Caco-2 (cell line): ENCODE data around the gene RNGTT. TPM values are rescaled to one million over a fixed set of nuclear protein-coding genes. Genes with fewer than 3 reads are reported as not detected.

Experiments used
- BruUV-seq: library from RNA; stranded (reverse); fragments of 400-500 nt; replicated peaks from 2 replicates; lab custom pipeline; 2021; lab: Mats Ljungman, UMichigan
- CTCF ChIA-PET: fragments of 300-600 bp; sonication (Branson Sonifier 250); formaldehyde crosslinking; loops from one replicate; lab custom pipeline; 2022; ENCODE audit warnings: antibody characterized with exemption; lab: Charles Lee
- POLR2A ChIA-PET: fragments of 300-600 bp; sonication (Branson Sonifier 250); formaldehyde crosslinking; loops from one replicate; lab custom pipeline; 2022; ENCODE audit warnings: antibody characterized with exemption; lab: Charles Lee
- DNase-seq, 2 experiments: peaks; one replicate each; pipeline versions ENCODE4 v3.0.0 to v3.0.0-alpha.2; 2020 to 2022
- H3K27me3 ChIP-seq: replicated peaks from 2 replicates; pipeline ENCODE4 v1.6.0; 2011; ENCODE audit warnings: low read length; ENCODE audit not compliant: control insufficient read depth, insufficient read depth
- H3K36me3 ChIP-seq: 2 replicates; pipeline ENCODE4 v1.5.1; 2011; ENCODE audit warnings: low read length; ENCODE audit not compliant: control insufficient read depth, insufficient read depth
- H3K4me1 ChIP-seq: fragments of 250-450 bp; sonication (Bioruptor Pico); 2 replicates; pipeline ENCODE4 v1.5.1; 2020; ENCODE audit warnings: mild to moderate bottlenecking
- H3K4me3 ChIP-seq: 2 replicates; pipeline ENCODE4 v1.5.1; 2011; ENCODE audit warnings: low read depth, mild to moderate bottlenecking, control low read depth, low read length
- H3K9me3 ChIP-seq: fragments of 250-450 bp; sonication (Bioruptor Pico); 2 replicates; pipeline ENCODE4 v1.5.1; 2020; ENCODE audit warnings: mild to moderate bottlenecking, moderate library complexity
- H3K27ac Mint-ChIP-seq: one replicate; pipeline ENCODE4 v1.8.0; 2022; ENCODE audit warnings: mixed read lengths; ENCODE audit not compliant: unreplicated experiment
- H3K27me3 Mint-ChIP-seq: one replicate; pipeline ENCODE4 v1.8.0; 2022; ENCODE audit warnings: mixed read lengths; ENCODE audit not compliant: insufficient read depth, unreplicated experiment
- H3K36me3 Mint-ChIP-seq: one replicate; pipeline ENCODE4 v1.8.0; 2022; ENCODE audit warnings: mild to moderate bottlenecking, mixed read lengths; ENCODE audit not compliant: insufficient read depth, unreplicated experiment
- H3K4me1 Mint-ChIP-seq: one replicate; pipeline ENCODE4 v1.8.0; 2022; ENCODE audit warnings: low read depth, mixed read lengths; ENCODE audit not compliant: unreplicated experiment
- H3K4me3 Mint-ChIP-seq: one replicate; pipeline ENCODE4 v1.8.0; 2022; ENCODE audit warnings: mild to moderate bottlenecking, moderate library complexity, mixed read lengths; ENCODE audit not compliant: unreplicated experiment
- H3K9me3 Mint-ChIP-seq: one replicate; pipeline ENCODE4 v1.8.0; 2022; ENCODE audit warnings: mixed read lengths; ENCODE audit not compliant: unreplicated experiment
- intact Hi-C: fragments of 100-400 bp; cut with micrococcal nuclease; formaldehyde crosslinking; loops from one replicate; pipeline ENCODE4 v1.10.0; 2022; ENCODE audit not compliant: unreplicated experiment
- total RNA-seq: library from RNA; stranded (reverse); gene quantifications from 2 replicates; pipeline ENCODE4 v1.2.3, GENCODE V29; 2022
- TF ChIP-seq, protein P1 (sequence below), 2 experiments: fragments of 200-600 bp in 1 of 2; IDR thresholded peaks; 1 replicate in 1 of 2; 2 replicates in 1 of 2; pipeline versions ENCODE4 v1.5.1 to v1.8.0; 2011 to 2022; ENCODE audit warnings: antibody characterized with exemption in 1 of 2, control low read depth in 1 of 2, inconsistent platforms in 1 of 2, low read depth in 1 of 2, low read length in 1 of 2, mild to moderate bottlenecking in 1 of 2, moderate library complexity in 1 of 2; ENCODE audit not compliant: insufficient read depth in 1 of 2, severe bottlenecking in 1 of 2, unreplicated experiment in 1 of 2

Gene RNGTT
- total RNA-seq, 1 experiment from 2014 or later: 17.7 TPM

GRCh38 chr6:88865275-88865674 is 98.1 kb downstream of the RNGTT start:
- Mint-ChIP-seq H3K9me3 (no peaks in the 10 kb centered on the region), H3K27ac (no peak overlapping the region), H3K4me1 (no peaks in the 10 kb centered on the region), H3K4me3 (no peak overlapping the region), H3K36me3 (no peaks in the 10 kb centered on the region), H3K27me3 (no peaks in the 10 kb centered on the region)
- Histone ChIP-seq H3K4me3 (no peak overlapping the region), H3K9me3 (no peaks in the 10 kb centered on the region), H3K4me1 (no peaks in the 10 kb centered on the region), H3K36me3 (no peaks in the 10 kb centered on the region; the same call in 1 of the 2 replicates), H3K27me3 (no peaks in the 10 kb centered on the region)
- TF ChIP-seq, protein P1, sequence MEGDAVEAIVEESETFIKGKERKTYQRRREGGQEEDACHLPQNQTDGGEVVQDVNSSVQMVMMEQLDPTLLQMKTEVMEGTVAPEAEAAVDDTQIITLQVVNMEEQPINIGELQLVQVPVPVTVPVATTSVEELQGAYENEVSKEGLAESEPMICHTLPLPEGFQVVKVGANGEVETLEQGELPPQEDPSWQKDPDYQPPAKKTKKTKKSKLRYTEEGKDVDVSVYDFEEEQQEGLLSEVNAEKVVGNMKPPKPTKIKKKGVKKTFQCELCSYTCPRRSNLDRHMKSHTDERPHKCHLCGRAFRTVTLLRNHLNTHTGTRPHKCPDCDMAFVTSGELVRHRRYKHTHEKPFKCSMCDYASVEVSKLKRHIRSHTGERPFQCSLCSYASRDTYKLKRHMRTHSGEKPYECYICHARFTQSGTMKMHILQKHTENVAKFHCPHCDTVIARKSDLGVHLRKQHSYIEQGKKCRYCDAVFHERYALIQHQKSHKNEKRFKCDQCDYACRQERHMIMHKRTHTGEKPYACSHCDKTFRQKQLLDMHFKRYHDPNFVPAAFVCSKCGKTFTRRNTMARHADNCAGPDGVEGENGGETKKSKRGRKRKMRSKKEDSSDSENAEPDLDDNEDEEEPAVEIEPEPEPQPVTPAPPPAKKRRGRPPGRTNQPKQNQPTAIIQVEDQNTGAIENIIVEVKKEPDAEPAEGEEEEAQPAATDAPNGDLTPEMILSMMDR (IDR thresholded peaks at IDR 0.05; ENCODE audit: insufficient read depth in 1 of 2, low read depth in 1 of 2, low read length in 1 of 2, severe bottlenecking in 1 of 2, unreplicated experiment in 1 of 2): no peak
- no TSS peak for BruUV-seq
- no peak for DNase-seq
- intact Hi-C loops: no loop called here
- POLR2A ChIA-PET: no interaction called here
- CTCF ChIA-PET: no interaction called here

- Mint-ChIP-seq H3K27me3 (no peaks in the 10 kb centered on the region), H3K36me3 (no peaks in the 10 kb centered on the region), H3K27ac (no peak overlapping the region), H3K9me3 (no peaks in the 10 kb centered on the region), H3K4me1 (no peaks in the 10 kb centered on the region), H3K4me3 (no peak overlapping the region)
- no peak for DNase-seq
- ChIA-PET CTCF (no interaction called here), POLR2A (no interaction called here)
- no TSS peak for BruUV-seq
- Histone ChIP-seq H3K4me1 (no peaks in the 10 kb centered on the region), H3K9me3 (no peaks in the 10 kb centered on the region), H3K4me3 (no peak overlapping the region), H3K27me3 (no peaks in the 10 kb centered on the region), H3K36me3 (no peaks in the 10 kb centered on the region; the same call in 1 of the 2 replicates)
- TF ChIP-seq, protein P1 (IDR thresholded peaks at IDR 0.05; ENCODE audit: insufficient read depth in 1 of 2, low read depth in 1 of 2, low read length in 1 of 2, severe bottlenecking in 1 of 2, unreplicated experiment in 1 of 2): no peak
- intact Hi-C loops: no loop called here
Observed at GRCh38 chr6:88864359-88865054, 98.9 kb downstream of the RNGTT start.

DNA sequence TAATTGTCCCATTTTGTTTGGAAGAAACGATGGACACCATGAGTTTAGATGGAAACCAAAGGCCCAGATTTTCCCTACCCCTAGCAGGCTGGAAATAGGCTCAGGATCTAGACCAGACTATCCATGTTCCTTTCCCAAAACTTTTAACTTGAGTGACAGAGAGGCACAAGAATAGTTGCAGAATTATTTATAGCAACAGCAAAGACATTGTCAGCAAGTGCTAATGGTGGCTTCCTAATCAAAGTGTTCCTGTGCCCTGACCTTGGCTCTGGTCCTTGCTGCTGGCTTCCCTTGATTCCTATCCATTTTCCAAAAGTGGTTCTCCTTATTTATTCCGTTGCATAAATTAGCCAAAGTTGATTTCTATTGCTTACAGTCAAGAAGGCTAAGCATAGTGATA is 103.1 kb downstream of the RNGTT start:
- no peaks in the 10 kb centered on the region for H3K4me1 ChIP-seq
- Mint-ChIP-seq H3K4me1 (no peaks in the 10 kb centered on the region), H3K27ac (no peak overlapping the region), H3K27me3 (no peaks in the 10 kb centered on the region), H3K4me3 (no peak overlapping the region), H3K9me3 (no peaks in the 10 kb centered on the region), H3K36me3 (peaks cover 6% of the 10 kb centered on the region)
- POLR2A ChIA-PET: no interaction called here
- no peaks in the 10 kb centered on the region for H3K27me3 ChIP-seq
- TF ChIP-seq, protein P1 (IDR thresholded peaks at IDR 0.05; ENCODE audit: insufficient read depth in 1 of 2, low read depth in 1 of 2, low read length in 1 of 2, severe bottlenecking in 1 of 2, unreplicated experiment in 1 of 2): no peak
- no TSS peak for BruUV-seq
- CTCF ChIA-PET: no interaction called here
- DNase-seq: no peak
- H3K36me3 ChIP-seq: no peaks in the 10 kb centered on the region; the same call in 1 of the 2 replicates
- no peaks in the 10 kb centered on the region for H3K9me3 ChIP-seq
- intact Hi-C loops: no loop called here
- no peak overlapping the region for H3K4me3 ChIP-seq
